AG10803 (cell line): ENCODE measurements around the gene NANS.

Experiments used
- DNase-seq: peaks from one replicate; pipeline ENCODE4 v3.0.0; 2010; ENCODE audit warnings: low read depth
- H3K4me3 ChIP-seq: 2 replicates; pipeline ENCODE4 v1.5.1; 2011; ENCODE audit warnings: mild to moderate bottlenecking, low read length, control low read depth
- TF ChIP-seq, protein P1 (sequence below): conservative IDR thresholded peaks from 2 replicates; pipeline ENCODE4 v1.5.1; 2011; ENCODE audit warnings: mild to moderate bottlenecking, low read length, control low read depth, inconsistent platforms

NANS gene

DNA sequence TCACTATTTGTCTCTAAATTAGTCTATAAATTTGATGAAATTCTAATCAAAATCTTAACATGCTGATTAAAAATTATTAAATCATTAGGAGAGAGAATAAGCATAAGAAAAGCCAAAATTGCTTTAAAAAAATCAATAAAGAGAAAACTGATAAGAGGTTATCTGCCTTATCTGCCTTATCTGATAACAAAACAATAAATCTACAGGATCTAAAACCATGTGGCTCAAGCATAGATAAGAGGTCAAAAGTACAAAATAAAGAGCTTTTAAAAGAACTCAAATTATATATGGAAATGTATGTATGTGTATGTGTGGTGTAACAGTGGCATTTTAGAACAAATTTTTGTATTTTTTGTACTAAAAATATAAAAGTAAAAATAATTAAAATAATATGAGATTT is 43.9 kb downstream of the NANS start:
- TF ChIP-seq, protein P1, sequence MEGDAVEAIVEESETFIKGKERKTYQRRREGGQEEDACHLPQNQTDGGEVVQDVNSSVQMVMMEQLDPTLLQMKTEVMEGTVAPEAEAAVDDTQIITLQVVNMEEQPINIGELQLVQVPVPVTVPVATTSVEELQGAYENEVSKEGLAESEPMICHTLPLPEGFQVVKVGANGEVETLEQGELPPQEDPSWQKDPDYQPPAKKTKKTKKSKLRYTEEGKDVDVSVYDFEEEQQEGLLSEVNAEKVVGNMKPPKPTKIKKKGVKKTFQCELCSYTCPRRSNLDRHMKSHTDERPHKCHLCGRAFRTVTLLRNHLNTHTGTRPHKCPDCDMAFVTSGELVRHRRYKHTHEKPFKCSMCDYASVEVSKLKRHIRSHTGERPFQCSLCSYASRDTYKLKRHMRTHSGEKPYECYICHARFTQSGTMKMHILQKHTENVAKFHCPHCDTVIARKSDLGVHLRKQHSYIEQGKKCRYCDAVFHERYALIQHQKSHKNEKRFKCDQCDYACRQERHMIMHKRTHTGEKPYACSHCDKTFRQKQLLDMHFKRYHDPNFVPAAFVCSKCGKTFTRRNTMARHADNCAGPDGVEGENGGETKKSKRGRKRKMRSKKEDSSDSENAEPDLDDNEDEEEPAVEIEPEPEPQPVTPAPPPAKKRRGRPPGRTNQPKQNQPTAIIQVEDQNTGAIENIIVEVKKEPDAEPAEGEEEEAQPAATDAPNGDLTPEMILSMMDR, result no peak
- DNase-seq, result no peak
- no peak overlapping the region for H3K4me3 ChIP-seq

DNA sequence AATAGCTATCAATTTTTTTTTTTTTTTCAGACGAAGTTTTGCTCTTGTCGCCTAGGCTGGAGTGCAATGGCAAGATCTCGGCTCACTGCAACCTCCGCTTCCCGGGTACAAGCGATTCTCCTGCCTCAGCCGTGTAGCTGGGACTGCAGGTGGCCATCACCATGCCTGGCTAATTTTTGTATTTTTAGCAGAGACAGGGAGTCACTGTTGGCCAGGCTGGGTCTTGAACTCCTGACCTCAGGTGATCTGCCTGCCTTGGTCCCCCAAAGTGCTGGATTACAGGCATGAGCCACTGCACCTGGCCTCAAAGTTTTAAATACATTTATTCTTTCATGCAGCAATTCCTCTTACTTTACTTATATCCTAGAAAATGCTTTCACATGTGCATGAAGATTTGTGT is 44.9 kb downstream of the NANS start:
- H3K4me3 ChIP-seq, result no peak overlapping the region
- TF ChIP-seq, protein P1, result no peak
- DNase-seq, result no peak

DNA sequence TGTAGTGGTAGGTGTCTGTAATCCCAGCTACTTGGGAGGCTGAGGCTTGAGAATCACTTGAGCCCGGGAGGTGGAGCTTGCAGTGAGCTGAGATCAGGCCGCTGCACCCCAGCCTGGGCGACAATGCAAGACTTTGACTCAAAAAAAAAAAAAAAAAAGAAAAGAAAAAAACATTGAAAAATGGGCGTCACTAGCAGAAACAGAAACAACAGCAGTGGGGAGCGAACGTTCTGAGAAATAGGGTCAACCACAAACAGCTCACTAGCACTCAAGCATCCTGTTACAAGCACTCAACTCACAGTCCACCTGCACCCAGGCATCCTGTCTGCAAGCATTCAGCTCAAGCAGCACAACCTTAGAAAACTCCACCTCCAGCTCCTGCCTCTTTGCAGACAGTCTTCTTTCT is 45.3 kb downstream of the NANS start:
- H3K4me3 ChIP-seq, result no peak overlapping the region
- TF ChIP-seq, protein P1, result no peak
- DNase-seq, result no peak

DNA sequence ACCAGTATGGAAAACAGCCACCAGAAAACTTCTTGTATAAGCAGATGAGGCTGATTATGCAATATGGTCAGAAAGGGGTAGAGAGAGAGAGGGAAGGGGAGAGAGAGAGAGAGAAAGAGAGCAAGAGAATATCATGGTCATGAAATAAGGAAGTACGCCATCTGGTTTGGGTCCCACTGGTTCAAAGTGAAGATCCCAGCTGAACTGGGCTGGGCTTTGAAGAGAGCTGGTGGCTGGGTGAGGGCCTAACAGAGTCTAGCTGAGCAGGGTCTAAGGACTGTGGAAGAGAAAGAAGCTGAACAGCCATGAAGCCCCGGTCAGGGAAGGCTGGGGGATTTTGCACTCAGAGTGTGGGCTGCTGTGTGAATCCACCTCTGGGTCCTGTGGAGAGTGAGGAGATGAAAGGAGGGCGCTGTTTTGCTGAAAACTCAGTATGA is 47.9 kb downstream of the NANS start:
- no peak overlapping the region for H3K4me3 ChIP-seq
- no peak for DNase-seq
- TF ChIP-seq, protein P1, result no peak

DNA sequence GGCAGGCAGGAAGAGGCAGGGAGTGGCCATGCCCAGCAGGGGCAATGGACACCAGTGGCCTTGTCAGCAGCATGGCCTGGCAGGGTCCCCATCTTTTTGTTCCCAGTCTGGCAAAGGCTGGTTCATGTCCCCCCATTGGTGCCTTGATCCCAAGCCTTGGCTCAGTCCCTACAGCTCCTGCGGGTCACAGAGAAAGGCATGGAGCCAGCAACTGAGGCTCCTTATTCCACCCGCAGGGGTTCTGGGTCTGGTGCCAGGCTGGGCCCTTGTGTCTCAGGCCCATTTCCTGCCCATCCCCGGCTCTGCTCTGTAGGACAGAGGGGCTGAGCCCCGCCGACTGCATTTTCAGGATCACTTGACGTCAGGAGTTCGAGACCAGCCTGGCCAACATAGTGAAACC is 48.5 kb downstream of the NANS start:
- H3K4me3 ChIP-seq, result no peak overlapping the region
- TF ChIP-seq, protein P1, result no peak

DNA sequence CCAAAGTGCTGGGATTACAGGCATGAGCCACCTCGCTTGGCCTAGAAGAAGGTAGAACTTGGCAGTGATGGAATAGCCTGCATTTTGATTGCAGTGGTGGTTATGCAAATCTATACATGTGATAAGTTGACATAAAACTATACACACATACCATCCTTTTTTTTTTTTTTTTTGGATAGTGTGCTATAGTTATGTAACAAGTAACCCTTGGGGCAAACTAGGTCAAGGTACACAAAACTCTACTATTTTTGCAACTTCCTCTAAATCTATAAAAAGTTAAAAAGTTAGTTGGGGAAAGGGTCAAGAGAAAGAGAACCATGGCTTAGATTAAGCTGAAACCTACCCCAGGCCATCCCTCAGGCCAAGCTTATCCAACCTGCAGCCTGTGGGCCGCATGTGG is 51.4 kb downstream of the NANS start:
- DNase-seq, result no peak
- no peak overlapping the region for H3K4me3 ChIP-seq
- TF ChIP-seq, protein P1, result no peak

More for the DNA sequence above, 48.5 kb downstream of the NANS start:
- DNase-seq, result no peak

DNA sequence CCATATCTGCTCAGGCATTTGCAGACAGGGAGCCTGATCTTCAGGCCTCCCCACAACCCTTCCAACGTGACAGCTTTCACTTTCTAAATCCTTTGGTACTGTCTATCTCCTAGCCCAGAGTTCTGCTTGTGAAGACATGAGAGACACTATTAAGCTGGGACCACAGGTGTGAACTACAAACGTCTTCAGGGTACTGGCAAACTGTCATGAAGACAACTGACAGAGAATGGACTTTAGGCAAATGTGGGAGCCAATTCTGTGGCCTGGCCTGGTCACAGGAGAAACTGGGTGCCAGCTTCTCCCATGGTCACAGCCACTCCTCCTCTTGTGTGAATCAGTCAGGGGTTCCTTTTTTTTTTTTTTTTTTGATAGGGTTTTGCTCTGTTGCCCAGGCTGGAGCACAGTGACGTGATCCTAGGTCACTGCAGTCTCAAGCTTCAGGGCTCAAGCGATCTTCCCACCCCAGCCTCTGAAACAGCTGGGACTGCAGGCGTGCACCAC is 52.0 kb downstream of the NANS start:
- no peak for DNase-seq
- TF ChIP-seq, protein P1, result no peak
- H3K4me3 ChIP-seq, result no peak overlapping the region
